Mesendoderm (in vitro differentiated cells): Measurements from ENCODE around the gene RBM33.

Experiments
- DNase-seq: peaks from one replicate; pipeline ENCODE4 v3.0.0; 2013
- H2AK5ac ChIP-seq: 2 replicates; pipeline ENCODE4 v1.6.1; 2013; ENCODE audit warnings: low read length, inconsistent platforms
- H2BK120ac ChIP-seq: 2 replicates; pipeline ENCODE4 v1.6.1; 2013; ENCODE audit warnings: low read depth, mild to moderate bottlenecking, low read length, moderate library complexity, mixed read lengths
- H2BK15ac ChIP-seq: replicated peaks from 2 replicates; pipeline ENCODE4 v1.6.1; 2013; ENCODE audit warnings: low read depth, mild to moderate bottlenecking, moderate library complexity
- H2BK5ac ChIP-seq: 2 replicates; pipeline ENCODE4 v1.6.1; 2013; ENCODE audit warnings: low read length, inconsistent platforms
- H3K18ac ChIP-seq: 2 replicates; pipeline ENCODE4 v1.6.1; 2013; ENCODE audit warnings: mild to moderate bottlenecking, low read length, mixed read lengths
- H3K23ac ChIP-seq: one replicate; pipeline ENCODE4 v1.6.1; 2013; ENCODE audit warnings: low read length
- H3K27ac ChIP-seq: 2 replicates; pipeline ENCODE4 v1.5.1; 2013; ENCODE audit warnings: low read depth, mild to moderate bottlenecking, inconsistent platforms, low read length, moderate library complexity
- H3K27me3 ChIP-seq: 2 replicates; pipeline ENCODE4 v1.6.1; 2013; ENCODE audit warnings: low read length, control low read depth, mild to moderate bottlenecking, inconsistent platforms; ENCODE audit not compliant: insufficient read depth, poor library complexity
- H3K36me3 ChIP-seq: 2 replicates; pipeline ENCODE4 v1.6.1; 2013; ENCODE audit warnings: low read length, inconsistent platforms; ENCODE audit not compliant: control insufficient read depth, insufficient read depth
- H3K4ac ChIP-seq: one replicate; pipeline ENCODE4 v1.6.1; 2013; ENCODE audit warnings: low read depth, mild to moderate bottlenecking, low read length, moderate library complexity
- H3K4me1 ChIP-seq: 2 replicates; pipeline ENCODE4 v1.6.1; 2013; ENCODE audit warnings: low read depth, low read length, inconsistent platforms; ENCODE audit not compliant: control insufficient read depth
- H3K4me2 ChIP-seq: 2 replicates; pipeline ENCODE4 v1.6.1; 2013; ENCODE audit warnings: low read length
- H3K4me3 ChIP-seq: 2 replicates; pipeline ENCODE4 v1.5.1; 2013; ENCODE audit warnings: mild to moderate bottlenecking, low read length
- H3K56ac ChIP-seq: one replicate; pipeline ENCODE4 v1.6.1; 2013; ENCODE audit warnings: low read length
- H3K79me1 ChIP-seq: 2 replicates; pipeline ENCODE4 v1.6.1; 2013; ENCODE audit warnings: low read length, inconsistent platforms
- H3K79me2 ChIP-seq: 2 replicates; pipeline ENCODE4 v1.6.1; 2013; ENCODE audit warnings: mild to moderate bottlenecking, low read length; ENCODE audit not compliant: control insufficient read depth, insufficient read depth
- H3K9ac ChIP-seq: 2 replicates; pipeline ENCODE4 v1.6.1; 2013; ENCODE audit warnings: low read length, inconsistent platforms
- H4K5ac ChIP-seq: one replicate; pipeline ENCODE4 v1.6.1; 2013; ENCODE audit warnings: low read length
- H4K8ac ChIP-seq: one replicate; pipeline ENCODE4 v1.6.1; 2013; ENCODE audit warnings: low read depth, mild to moderate bottlenecking, control low read depth, low read length, moderate library complexity
- WGBS: extraction: QIAGEN DNeasy Blood & Tissue Kit; methylation state at CpG from one replicate; pipeline ENCODE4 v1.1.7; 2013; ENCODE audit warnings: low lambda C conversion rate, missing lambda C conversion rate; ENCODE audit not compliant: insufficient coverage; ENCODE audit errors: extremely low coverage; 5-methylcytosine and 5-hydroxymethylcytosine counted together

The RBM33 gene

GRCh38 chr7:155789001-155789725 lies 144.7 kb downstream of the RBM33 start:
- H3K79me1 ChIP-seq = no peaks in the 10 kb centered on the region
- no peak overlapping the region for H2BK120ac ChIP-seq
- no peak for DNase-seq
- no peak overlapping the region for H4K5ac ChIP-seq
- no peak overlapping the region for H3K9ac ChIP-seq
- H3K36me3 ChIP-seq = no peaks in the 10 kb centered on the region
- H2AK5ac ChIP-seq = no peak overlapping the region
- no peak overlapping the region for H2BK5ac ChIP-seq
- no peak overlapping the region for H4K8ac ChIP-seq
- no peaks in the 10 kb centered on the region for H3K4me1 ChIP-seq
- H3K56ac ChIP-seq = no peak overlapping the region
- no peak overlapping the region for H3K23ac ChIP-seq
- H2BK15ac ChIP-seq = no peak overlapping the region
- H3K27ac ChIP-seq = no peak overlapping the region
- H3K4me3 ChIP-seq = no peak overlapping the region
- WGBS = no CpG with 5 or more reads among the region's 29 CpGs
- peaks cover 2% of the 10 kb centered on the region for H3K27me3 ChIP-seq
- no peaks in the 10 kb centered on the region for H3K79me2 ChIP-seq
- H3K4ac ChIP-seq = no peak overlapping the region
- H3K4me2 ChIP-seq = no peak overlapping the region
- no peak overlapping the region for H3K18ac ChIP-seq

- Histone ChIP-seq H2BK15ac (no peak overlapping the region), H3K27me3 (peaks cover 2% of the 10 kb centered on the region)
Observed at GRCh38 chr7:155790666-155791065, 146.2 kb downstream of the RBM33 start.

DNA sequence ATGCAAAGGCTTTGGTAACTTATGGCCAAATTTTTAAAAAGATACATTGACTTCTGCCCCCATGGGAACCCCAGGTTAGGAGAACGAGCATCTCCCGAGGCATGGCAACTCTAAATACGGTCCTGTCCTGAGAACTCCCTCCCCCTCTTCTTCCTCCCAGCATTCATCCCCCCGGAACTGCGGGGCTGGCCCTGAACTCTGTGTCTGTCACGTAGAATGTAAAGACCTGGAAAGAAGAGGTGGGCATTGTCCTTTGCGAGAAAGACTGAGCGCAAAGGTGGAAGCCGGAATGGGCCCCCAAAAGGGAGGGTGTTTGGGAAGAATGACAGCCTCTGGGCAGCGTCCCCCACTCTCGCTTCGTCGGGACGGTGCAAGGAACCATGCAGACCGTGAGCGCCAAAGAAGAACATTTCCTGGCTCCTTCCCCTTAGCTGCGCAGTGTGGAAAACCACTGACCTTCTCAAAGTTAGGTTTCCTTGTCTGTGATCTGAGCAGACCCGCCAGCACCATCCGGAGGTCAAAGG lies 146.8 kb downstream of the RBM33 start:
- H4K8ac ChIP-seq = no peak overlapping the region
- no peak for DNase-seq
- H3K4ac ChIP-seq = no peak overlapping the region
- no CpG with 5 or more reads among the region's 19 CpGs for WGBS
- H3K4me3 ChIP-seq = no peak overlapping the region
- H3K9ac ChIP-seq = no peak overlapping the region
- no peak overlapping the region for H2BK15ac ChIP-seq
- H3K79me2 ChIP-seq = no peaks in the 10 kb centered on the region
- no peak overlapping the region for H3K27ac ChIP-seq
- no peak overlapping the region for H3K23ac ChIP-seq
- no peak overlapping the region for H2BK120ac ChIP-seq
- H2AK5ac ChIP-seq = no peak overlapping the region
- H3K4me1 ChIP-seq = no peaks in the 10 kb centered on the region
- no peak overlapping the region for H2BK5ac ChIP-seq
- no peak overlapping the region for H4K5ac ChIP-seq
- no peak overlapping the region for H3K18ac ChIP-seq
- H3K4me2 ChIP-seq = no peak overlapping the region
- H3K79me1 ChIP-seq = no peaks in the 10 kb centered on the region
- H3K27me3 ChIP-seq = peaks cover 2% of the 10 kb centered on the region
- no peak overlapping the region for H3K56ac ChIP-seq
- H3K36me3 ChIP-seq = no peaks in the 10 kb centered on the region

More at GRCh38 chr7:155790666-155791065, 146.2 kb downstream of the RBM33 start:
- Histone ChIP-seq H3K4me2 (no peak overlapping the region), H3K36me3 (no peaks in the 10 kb centered on the region), H3K4ac (no peak overlapping the region), H2AK5ac (no peak overlapping the region), H2BK5ac (no peak overlapping the region), H3K27ac (no peak overlapping the region), H4K8ac (no peak overlapping the region), H4K5ac (no peak overlapping the region), H3K18ac (no peak overlapping the region), H3K79me1 (no peaks in the 10 kb centered on the region), H3K56ac (no peak overlapping the region), H3K9ac (no peak overlapping the region), H3K79me2 (no peaks in the 10 kb centered on the region), H3K23ac (no peak overlapping the region), H3K4me1 (no peaks in the 10 kb centered on the region), H3K4me3 (no peak overlapping the region), H2BK120ac (no peak overlapping the region)
- DNase-seq = no peak
- WGBS = no CpG with 5 or more reads among the region's 8 CpGs

DNA sequence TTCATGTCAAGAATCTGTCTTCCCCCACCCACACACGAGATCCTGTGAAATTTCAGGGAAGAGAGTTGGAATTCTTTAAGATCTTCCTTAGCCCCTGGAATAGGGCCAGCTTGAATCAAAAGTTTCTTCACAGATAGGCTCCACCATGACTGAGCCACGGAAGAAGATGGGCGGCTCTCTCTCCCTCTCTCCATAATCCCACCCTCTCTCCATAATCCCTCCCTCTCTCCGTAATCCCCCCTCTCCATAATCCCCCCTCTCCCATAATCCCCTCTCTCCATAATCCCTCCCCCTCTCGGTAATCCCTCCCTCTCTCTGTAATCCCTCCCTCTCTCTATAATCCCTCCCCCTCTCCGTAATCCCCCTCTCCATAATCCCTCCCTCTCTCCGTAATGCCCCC lies 147.4 kb downstream of the RBM33 start:
- no peak overlapping the region for H4K8ac ChIP-seq
- no peak overlapping the region for H3K9ac ChIP-seq
- H3K79me1 ChIP-seq = no peaks in the 10 kb centered on the region
- no peak overlapping the region for H3K27ac ChIP-seq
- 91% methylated on average over 4 of the region's 7 CpGs for WGBS
- no peaks in the 10 kb centered on the region for H3K79me2 ChIP-seq
- no peak for DNase-seq
- no peak overlapping the region for H2BK120ac ChIP-seq
- H3K23ac ChIP-seq = no peak overlapping the region
- H3K36me3 ChIP-seq = no peaks in the 10 kb centered on the region
- H3K4me2 ChIP-seq = no peak overlapping the region
- no peak overlapping the region for H2BK15ac ChIP-seq
- no peak overlapping the region for H3K18ac ChIP-seq
- H4K5ac ChIP-seq = no peak overlapping the region
- H3K27me3 ChIP-seq = peaks cover 2% of the 10 kb centered on the region
- H2BK5ac ChIP-seq = no peak overlapping the region
- H3K4me3 ChIP-seq = no peak overlapping the region
- H3K56ac ChIP-seq = no peak overlapping the region
- no peak overlapping the region for H3K4ac ChIP-seq
- H3K4me1 ChIP-seq = no peaks in the 10 kb centered on the region
- no peak overlapping the region for H2AK5ac ChIP-seq

DNA sequence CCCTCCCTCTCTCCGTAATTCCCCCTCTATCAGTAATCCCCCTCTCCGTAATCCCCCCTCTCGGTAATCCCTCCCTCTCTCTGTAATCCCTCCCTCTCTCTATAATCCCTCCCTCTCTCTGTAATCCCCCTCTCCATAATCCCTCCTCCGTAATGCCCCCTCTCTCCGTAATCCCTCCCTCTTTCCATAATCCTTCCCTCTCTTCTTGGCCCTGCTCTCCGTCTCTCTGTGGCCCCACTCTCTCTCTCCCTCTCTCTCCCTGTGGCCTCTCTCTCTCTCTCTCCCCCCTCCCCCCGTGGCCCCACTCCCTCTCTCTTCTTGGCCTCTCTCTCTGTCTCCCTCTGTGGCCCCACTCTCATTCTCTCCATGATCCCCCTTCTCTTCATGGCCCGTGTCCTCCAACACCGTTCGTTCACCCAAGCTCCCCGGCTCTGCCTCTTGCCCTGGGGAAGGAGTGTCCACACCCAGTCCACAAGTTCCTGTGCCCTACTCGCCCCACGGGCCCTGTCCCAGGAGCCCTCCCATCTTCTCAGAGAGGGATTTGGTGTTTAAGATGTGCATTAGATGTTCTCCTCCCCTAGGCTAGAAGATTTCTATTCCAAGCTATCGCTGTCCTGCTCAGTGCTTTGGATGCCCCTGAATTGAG lies 148.0 kb downstream of the RBM33 start:
- Histone ChIP-seq H2BK120ac (no peak overlapping the region), H3K23ac (no peak overlapping the region), H2BK15ac (no peak overlapping the region), H3K9ac (no peak overlapping the region), H3K79me2 (no peaks in the 10 kb centered on the region), H3K79me1 (no peaks in the 10 kb centered on the region), H3K4me1 (no peaks in the 10 kb centered on the region), H3K27me3 (no peaks in the 10 kb centered on the region), H2AK5ac (no peak overlapping the region), H4K5ac (no peak overlapping the region), H3K4me2 (no peak overlapping the region), H3K4me3 (no peak overlapping the region), H4K8ac (no peak overlapping the region), H2BK5ac (no peak overlapping the region), H3K36me3 (no peaks in the 10 kb centered on the region), H3K18ac (no peak overlapping the region), H3K56ac (no peak overlapping the region), H3K4ac (no peak overlapping the region), H3K27ac (no peak overlapping the region)
- no peak for DNase-seq
- WGBS = 85% methylated on average over 3 of the region's 14 CpGs
